ENCODE measurements around the gene EMP1. TPM values are rescaled to one million over a fixed set of nuclear protein-coding genes. Genes with fewer than 3 reads are reported as not detected.

The EMP1 gene
- total and polyA plus RNA-seq, 2 of the 8 experiments (the other 6 are each of a cell fraction or from before 2014, with no cell fraction given) = 0.17 to 0.65 TPM

GRCh38 chr12:13182881-13183280 is 13.6 kb upstream of the EMP1 start (continued):
- TF ChIP-seq EP300 (IDR thresholded peaks at IDR 0.05; ENCODE audit: borderline replicate concordance in 1 of 2, low read depth in 2 of 2, low read length in 2 of 2) = no peak

DNA sequence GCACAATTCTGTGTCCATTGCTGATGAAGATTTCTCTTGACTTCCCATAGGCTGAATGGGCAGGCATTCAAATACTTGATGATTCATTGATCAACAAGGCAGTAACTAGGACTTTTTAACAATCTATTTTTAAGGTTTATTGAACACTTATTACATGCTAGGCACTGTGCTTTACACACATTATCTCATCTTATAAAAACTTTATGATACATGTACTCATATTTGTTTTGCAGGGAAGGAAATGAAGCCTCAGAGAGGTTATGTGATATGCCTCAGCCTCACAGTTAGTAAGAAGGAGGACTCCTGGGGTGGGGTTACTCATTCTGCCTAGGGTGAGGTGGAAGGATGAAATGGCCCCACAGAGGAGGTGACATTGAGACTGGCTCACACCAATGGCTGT is 12.9 kb upstream of the EMP1 start:
- H3K4me1 ChIP-seq (replicated peaks in 1 of 4; ENCODE audit: control insufficient read depth in 3 of 4, insufficient read depth in 4 of 4, low read length in 3 of 4) = peaks cover 0 to 10% (median 4%) of the 10 kb centered on the region in 4 experiments; a peak in 6 of 7 replicates
- no peak overlapping the region for H3K4me3 ChIP-seq (ENCODE audit: extremely low read depth in 1 of 4, insufficient read depth in 2 of 4, low read depth in 3 of 4, low read length in 4 of 4)
- FAIRE-seq (no peak), DNase-seq (ENCODE audit: low read depth in 1 of 2, low spot score in 2 of 2) (no peak)
- no peak overlapping the region for H3K18ac ChIP-seq (ENCODE audit: extremely low read depth, low read length)
- no peak overlapping the region for H3K9ac ChIP-seq (replicated peaks in 1 of 4; ENCODE audit: extremely low read depth in 1 of 4, low read depth in 3 of 4, low read length in 3 of 4)
- H4K8ac ChIP-seq (ENCODE audit: extremely low read depth, insufficient read depth, low read length) = no peak overlapping the region
- no peak overlapping the region for H2AK5ac ChIP-seq (ENCODE audit: low read depth, low read length)
- H2BK12ac ChIP-seq (ENCODE audit: low read depth, low read length) = no peak overlapping the region
- no peak overlapping the region for H4K5ac ChIP-seq (ENCODE audit: insufficient read length, low read depth, low read length)
- POLR2A ChIA-PET (ENCODE audit: partially characterized antibody) = no interaction called here
- no peak overlapping the region for H2AFZ ChIP-seq (ENCODE audit: low read length)
- no peak overlapping the region for H2BK5ac ChIP-seq (ENCODE audit: low read depth, low read length)
- no peaks in the 10 kb centered on the region for H3K79me2 ChIP-seq (ENCODE audit: control insufficient read depth in 1 of 2, insufficient read depth in 2 of 2, low read length in 2 of 2)
- H3K9me3 ChIP-seq (ENCODE audit: insufficient read depth in 2 of 2, low read depth in 1 of 2, low read length in 1 of 2) = no peaks in the 10 kb centered on the region
- H3K56ac ChIP-seq (replicated peaks; ENCODE audit: insufficient read length, low read depth, low read length) = no peak overlapping the region
- H3K79me1 ChIP-seq (ENCODE audit: low read depth, low read length) = no peaks in the 10 kb centered on the region
- no peak overlapping the region for H3K23ac ChIP-seq (ENCODE audit: insufficient read length)
- H3K14ac ChIP-seq (ENCODE audit: insufficient read length) = no peak overlapping the region
- no peak overlapping the region for H3K27ac ChIP-seq (ENCODE audit: low read depth, low read length)
- no peaks in the 10 kb centered on the region for H4K20me1 ChIP-seq (replicated peaks in 1 of 2; ENCODE audit: control insufficient read depth in 1 of 2, insufficient read depth in 2 of 2, low read length in 2 of 2)
- H3K36me3 ChIP-seq (ENCODE audit: control insufficient read depth in 2 of 4, insufficient read depth in 4 of 4, low read length in 3 of 4) = no peaks in the 10 kb centered on the region
- H3K23me2 ChIP-seq (ENCODE audit: low read depth, low read length) = no peaks in the 10 kb centered on the region
- no peak overlapping the region for H3K4me2 ChIP-seq (ENCODE audit: insufficient read depth in 1 of 2, low read depth in 2 of 2, low read length in 2 of 2)
- CTCF ChIA-PET (ENCODE audit: partially characterized antibody) = interaction anchor here (0.6 to 0.7 kb wide), 2 partner anchors 9 to 197 kb away, joined by 3 to 4 read pairs; no protein-coding TSS in a partner anchor
- H2BK15ac ChIP-seq (ENCODE audit: low read length) = no peak overlapping the region
- no peak overlapping the region for H4K91ac ChIP-seq (replicated peaks; ENCODE audit: insufficient read length, low read length)
- H2BK120ac ChIP-seq (replicated peaks; ENCODE audit: low read depth, low read length) = no peak overlapping the region
- no peak overlapping the region for H2BK20ac ChIP-seq (ENCODE audit: low read length)
- no peaks in the 10 kb centered on the region for H3K27me3 ChIP-seq (replicated peaks in 1 of 4; ENCODE audit: control insufficient read depth in 3 of 4, extremely low read depth in 1 of 4, insufficient read depth in 3 of 4, low read length in 3 of 4)
- no peak overlapping the region for H3K4ac ChIP-seq (replicated peaks; ENCODE audit: insufficient read length, low read depth, low read length)
- TF ChIP-seq CEBPB (IDR thresholded peaks at IDR 0.05; ENCODE audit: low read depth, low read length) (no peak), BACH1 (IDR thresholded peaks at IDR 0.05; ENCODE audit: low read length) (no peak), NANOG (IDR thresholded peaks at IDR 0.05; ENCODE audit: insufficient read depth, low read depth, low read length, poor library complexity, severe bottlenecking) (no peak), POLR2A (IDR thresholded peaks at IDR 0.05; ENCODE audit: control extremely low read depth in 1 of 2, low read depth in 2 of 2, low read length in 2 of 2) (no peak), KDM4A (IDR thresholded peaks at IDR 0.05; ENCODE audit: low read depth, low read length, severe bottlenecking) (no peak), RFX5 (IDR thresholded peaks at IDR 0.05; ENCODE audit: borderline replicate concordance, low read depth, low read length) (no peak), POU5F1 (IDR thresholded peaks at IDR 0.05; ENCODE audit: low read depth, low read length) (no peak), KDM5A (IDR thresholded peaks at IDR 0.05; ENCODE audit: low read length) (no peak), RBBP5 (IDR thresholded peaks at IDR 0.05; ENCODE audit: borderline replicate concordance, low read depth, low read length) (no peak), TAF1 (IDR thresholded peaks at IDR 0.05; ENCODE audit: low read depth, low read length) (no peak), NRF1 (IDR thresholded peaks at IDR 0.05; ENCODE audit: low read depth, low read length) (no peak), CREB1 (IDR thresholded peaks at IDR 0.05) (no peak)

All from H1 (cell line).